Hepatocyte (in vitro differentiated cells): ENCODE data around the gene FAM50A.

Source experiments
- EZH2 ChIP-seq: fragments of 200-600 bp; sonication (generic); IDR thresholded peaks from 2 replicates; pipeline ENCODE4 v1.6.1; 2016; ENCODE audit warnings: antibody characterized with exemption, mild to moderate bottlenecking, borderline replicate concordance
- EZH2phosphoT487 ChIP-seq: fragments of 200-600 bp; sonication (generic); IDR thresholded peaks from one replicate; pipeline ENCODE4 v1.6.1; 2018; ENCODE audit warnings: antibody characterized with exemption, mild to moderate bottlenecking, low read depth, moderate library complexity; ENCODE audit not compliant: unreplicated experiment, severe bottlenecking
- TF ChIP-seq, protein P1 (sequence below): fragments of 200-600 bp; sonication (generic); IDR thresholded peaks from 2 replicates; pipeline ENCODE4 v1.5.1; 2016; ENCODE audit warnings: antibody characterized with exemption, mild to moderate bottlenecking; ENCODE audit not compliant: poor library complexity

DNA sequence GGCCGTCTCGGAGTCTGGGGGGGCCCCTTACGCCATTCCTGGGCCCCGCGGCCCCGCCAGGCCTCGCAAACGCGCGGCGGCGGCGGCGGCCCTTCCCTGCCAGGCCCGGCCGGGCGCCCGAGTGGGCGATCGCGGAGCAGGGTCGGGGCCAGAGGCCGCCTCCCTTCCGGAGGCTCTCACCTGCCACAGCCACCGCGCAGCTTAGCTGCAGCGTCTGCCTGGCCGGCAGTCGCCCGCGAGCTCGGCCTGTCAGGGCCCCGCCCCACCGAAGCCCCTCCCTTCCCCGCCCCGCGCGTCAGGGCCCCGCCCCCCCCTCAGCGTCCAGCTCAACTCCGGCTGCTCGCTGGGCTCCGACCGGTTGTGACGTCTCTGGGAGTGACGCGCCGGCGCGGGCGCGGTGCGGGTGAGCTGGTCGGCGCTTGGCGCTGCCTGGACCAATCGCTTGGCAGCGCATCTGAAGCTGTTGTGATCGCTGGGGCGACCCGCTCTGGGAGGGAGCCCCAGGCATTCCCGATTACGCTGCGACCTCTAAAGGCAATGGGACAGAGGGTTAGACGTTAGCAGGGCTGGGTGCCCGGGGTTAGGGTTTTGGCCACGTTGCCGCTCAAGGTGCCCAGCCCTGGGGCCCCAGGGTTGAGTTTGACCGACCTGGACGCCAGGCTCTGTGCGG is 46.6 kb downstream of the FAM50A start, which contains the start of gene SLC10A3:
- no peak for TF ChIP-seq EZH2phosphoT487
- TF ChIP-seq, protein P1, sequence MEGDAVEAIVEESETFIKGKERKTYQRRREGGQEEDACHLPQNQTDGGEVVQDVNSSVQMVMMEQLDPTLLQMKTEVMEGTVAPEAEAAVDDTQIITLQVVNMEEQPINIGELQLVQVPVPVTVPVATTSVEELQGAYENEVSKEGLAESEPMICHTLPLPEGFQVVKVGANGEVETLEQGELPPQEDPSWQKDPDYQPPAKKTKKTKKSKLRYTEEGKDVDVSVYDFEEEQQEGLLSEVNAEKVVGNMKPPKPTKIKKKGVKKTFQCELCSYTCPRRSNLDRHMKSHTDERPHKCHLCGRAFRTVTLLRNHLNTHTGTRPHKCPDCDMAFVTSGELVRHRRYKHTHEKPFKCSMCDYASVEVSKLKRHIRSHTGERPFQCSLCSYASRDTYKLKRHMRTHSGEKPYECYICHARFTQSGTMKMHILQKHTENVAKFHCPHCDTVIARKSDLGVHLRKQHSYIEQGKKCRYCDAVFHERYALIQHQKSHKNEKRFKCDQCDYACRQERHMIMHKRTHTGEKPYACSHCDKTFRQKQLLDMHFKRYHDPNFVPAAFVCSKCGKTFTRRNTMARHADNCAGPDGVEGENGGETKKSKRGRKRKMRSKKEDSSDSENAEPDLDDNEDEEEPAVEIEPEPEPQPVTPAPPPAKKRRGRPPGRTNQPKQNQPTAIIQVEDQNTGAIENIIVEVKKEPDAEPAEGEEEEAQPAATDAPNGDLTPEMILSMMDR = no peak
- no peak for TF ChIP-seq EZH2
